GM19099 (cell line): ENCODE data around the gene MYRF.

Source experiments
- POLR2A ChIP-seq: IDR thresholded peaks from 3 replicates; pipeline ENCODE4 v1.6.1; 2011; ENCODE audit warnings: low read depth; ENCODE audit not compliant: insufficient read length; ENCODE audit errors: extremely low read depth

The MYRF gene

DNA sequence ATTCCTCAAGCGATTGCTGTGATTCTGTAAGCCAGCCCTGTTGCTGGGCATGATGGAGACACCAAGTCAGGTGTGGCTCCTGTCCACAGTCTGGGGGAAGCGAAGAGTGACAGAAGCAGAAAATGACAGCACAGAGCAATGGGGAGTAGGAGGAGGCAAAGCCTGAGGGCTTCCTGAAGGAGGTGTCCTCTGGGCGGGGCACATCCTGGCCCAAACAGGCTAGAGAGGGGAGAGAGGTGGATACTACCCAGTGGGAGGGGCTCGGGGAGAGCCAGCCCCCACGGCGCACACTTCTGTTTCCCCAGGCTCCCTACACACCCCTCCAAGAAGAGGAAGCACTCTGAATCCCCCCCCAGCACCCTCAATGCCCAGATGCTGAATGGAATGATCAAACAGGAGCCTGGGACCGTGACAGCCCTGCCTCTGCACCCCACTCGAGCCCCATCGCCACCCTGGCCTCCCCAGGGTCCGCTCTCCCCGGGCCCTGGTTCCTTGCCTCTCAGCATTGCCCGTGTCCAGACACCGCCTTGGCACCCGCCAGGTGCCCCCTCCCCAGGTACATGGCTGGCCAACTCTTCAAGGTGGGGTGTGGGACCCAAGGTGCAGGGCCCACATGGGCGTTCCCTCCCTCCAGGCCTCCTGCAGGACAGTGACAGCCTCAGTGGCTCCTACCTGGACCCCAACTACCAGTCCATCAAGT is 18.9 kb downstream of the MYRF start:
- no peak for TF ChIP-seq POLR2A

- no peak for TF ChIP-seq POLR2A
Measured at GRCh38 chr11:61771985-61772455, 19.6 kb downstream of the MYRF start.

- no peak for TF ChIP-seq POLR2A
Measured at GRCh38 chr11:61773356-61773755, 20.9 kb downstream of the MYRF start.

GRCh38 chr11:61773809-61774208 is 21.4 kb downstream of the MYRF start:
- no peak for TF ChIP-seq POLR2A

DNA sequence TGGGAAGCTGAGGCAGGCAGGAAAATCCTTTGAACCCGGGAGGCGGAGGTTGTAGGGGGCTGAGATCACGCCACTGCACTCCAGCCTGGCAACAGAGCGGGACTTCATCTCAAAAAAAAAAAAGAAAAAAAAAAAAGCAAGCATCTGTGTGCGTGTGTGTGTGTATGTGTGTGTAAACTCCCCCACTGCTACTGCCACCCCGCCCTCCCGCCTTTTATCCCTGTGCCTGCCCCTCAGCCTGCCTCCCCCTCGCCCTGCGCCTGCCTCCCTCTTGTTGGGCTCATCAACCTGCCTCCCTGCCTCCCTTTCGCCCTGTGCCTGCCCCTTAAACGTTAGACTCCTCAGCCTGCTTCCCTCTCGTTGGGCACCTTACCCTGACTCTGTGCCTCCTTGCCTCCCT is 22.0 kb downstream of the MYRF start:
- no peak for TF ChIP-seq POLR2A

DNA sequence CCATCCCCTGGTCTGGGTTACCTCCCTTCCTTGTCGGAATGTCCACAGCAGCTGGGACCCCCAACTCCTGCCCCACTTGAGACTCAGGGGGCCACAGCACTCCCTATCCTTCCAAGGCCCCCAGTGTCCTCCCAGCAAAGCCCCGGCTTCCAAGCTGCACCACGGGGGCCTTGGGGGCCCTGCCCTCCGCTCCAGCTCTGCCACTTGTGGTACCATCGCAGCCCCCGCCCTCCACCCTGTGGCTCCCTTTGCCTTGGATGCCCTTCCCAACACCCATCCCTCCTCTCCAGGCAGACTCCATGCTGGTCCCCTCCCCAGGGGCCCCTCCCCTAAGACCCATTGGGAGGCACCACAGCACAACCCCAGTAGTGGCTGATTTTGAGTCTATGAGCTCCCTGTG is 22.7 kb downstream of the MYRF start:
- TF ChIP-seq POLR2A = no peak

DNA sequence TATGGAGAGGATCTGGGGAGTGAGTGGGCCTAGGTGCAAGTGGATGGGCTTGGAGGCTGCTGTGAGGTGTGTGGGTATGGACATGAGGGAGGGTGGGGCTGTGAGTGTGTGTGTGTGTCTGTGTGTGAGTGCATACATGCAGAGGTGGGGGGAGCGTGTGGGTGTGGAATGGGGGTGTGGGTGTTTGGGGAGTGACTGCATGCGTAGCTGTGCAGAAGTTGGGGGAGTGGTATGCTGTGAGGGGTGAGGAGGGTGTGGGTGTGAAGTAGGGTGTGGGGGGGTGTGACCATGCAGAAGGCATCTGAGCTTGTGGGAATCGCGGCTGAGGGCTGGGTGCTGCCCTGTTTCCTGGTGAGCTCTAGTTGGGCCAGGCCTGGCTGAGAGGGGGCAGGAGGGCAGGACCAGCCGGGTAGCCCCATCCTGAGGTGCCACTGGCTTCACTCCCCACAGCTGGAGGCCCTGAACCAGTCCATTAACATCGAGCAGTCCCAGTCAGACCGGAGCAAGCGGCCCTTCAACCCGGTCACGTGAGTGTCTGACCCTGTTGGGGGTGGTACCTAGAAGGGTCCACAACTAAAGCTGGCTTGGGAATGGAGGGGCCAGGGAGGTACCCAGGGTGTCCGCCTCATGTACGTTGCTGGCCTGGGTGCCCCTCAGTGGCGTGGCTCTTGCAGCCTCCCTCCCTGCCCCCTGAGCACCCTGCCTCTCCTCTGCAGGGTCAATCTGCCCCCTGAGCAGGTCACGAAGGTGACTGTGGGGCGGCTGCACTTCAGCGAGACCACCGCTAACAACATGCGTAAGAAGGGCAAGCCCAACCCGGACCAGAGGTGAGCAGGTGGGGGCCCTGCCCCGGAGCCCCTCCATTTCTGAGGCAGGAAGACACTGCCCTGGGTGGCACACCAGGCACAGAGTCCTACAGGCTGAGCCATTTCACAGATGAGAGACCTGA is 23.4 kb downstream of the MYRF start:
- no peak for TF ChIP-seq POLR2A

DNA sequence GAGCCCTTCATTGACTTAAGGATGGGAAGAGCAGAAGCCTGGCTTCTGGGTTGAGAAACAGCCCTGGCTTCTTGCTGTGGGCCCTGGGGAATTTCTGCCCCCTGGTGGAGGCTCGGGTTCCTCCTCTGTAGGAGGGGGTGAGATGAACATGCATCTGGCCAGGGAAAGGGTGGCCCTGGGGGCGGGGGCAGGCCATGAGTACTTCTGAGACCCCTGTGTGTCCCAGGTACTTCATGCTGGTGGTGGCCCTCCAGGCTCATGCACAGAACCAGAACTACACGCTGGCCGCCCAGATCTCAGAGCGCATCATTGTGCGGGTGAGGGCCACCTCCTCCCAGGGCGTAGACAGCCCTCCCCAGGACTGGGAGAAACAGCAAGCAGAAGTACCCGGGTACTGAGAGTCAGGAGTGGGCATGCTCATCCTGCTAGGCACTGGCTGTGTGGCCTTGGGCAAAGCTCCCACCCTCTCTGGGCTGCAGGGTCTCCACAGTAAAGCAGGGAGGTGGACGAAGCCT is 24.2 kb downstream of the MYRF start:
- TF ChIP-seq POLR2A = no peak

DNA sequence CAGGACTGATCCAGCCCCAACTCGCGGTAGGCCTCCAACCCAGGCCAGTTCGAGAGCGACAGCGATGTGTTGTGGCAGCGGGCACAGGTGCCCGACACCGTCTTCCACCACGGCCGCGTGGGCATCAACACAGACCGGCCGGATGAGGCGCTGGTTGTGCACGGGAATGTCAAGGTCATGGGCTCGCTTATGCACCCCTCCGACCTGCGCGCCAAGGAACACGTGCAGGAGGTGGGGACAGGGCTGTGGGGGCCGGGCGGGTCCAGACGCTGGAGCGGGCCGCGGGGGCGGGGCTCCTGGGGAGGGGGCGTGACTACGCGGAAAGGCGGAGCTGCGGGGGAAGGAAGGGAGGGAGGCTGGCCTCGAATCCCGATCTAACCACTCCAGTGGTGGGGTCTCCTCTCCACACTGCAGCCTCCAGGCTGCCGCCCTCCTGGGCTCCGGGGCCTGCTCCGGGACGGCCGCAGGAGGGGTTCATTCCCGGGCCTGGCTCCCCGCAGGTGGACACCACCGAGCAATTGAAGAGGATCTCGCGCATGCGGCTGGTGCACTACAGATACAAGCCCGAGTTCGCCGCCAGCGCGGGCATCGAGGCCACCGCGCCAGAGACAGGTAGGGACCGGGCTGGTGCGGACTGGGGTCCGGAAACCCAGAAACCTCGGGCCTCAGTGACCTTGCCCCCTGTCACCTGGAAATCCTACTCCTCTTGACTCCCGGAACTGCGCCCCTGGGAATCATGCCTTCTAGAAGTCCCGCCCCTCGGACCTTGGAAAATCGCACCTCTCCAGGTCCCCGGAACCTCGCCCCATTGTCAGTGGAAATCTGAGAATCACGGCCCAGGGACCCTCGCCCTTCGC is 25.0 kb downstream of the MYRF start:
- TF ChIP-seq POLR2A = no peak

- TF ChIP-seq POLR2A = no peak
Measured at GRCh38 chr11:61778357-61778886, 26.0 kb downstream of the MYRF start.

- no peak for TF ChIP-seq POLR2A
Measured at GRCh38 chr11:61778920-61779650, 26.6 kb downstream of the MYRF start.

DNA sequence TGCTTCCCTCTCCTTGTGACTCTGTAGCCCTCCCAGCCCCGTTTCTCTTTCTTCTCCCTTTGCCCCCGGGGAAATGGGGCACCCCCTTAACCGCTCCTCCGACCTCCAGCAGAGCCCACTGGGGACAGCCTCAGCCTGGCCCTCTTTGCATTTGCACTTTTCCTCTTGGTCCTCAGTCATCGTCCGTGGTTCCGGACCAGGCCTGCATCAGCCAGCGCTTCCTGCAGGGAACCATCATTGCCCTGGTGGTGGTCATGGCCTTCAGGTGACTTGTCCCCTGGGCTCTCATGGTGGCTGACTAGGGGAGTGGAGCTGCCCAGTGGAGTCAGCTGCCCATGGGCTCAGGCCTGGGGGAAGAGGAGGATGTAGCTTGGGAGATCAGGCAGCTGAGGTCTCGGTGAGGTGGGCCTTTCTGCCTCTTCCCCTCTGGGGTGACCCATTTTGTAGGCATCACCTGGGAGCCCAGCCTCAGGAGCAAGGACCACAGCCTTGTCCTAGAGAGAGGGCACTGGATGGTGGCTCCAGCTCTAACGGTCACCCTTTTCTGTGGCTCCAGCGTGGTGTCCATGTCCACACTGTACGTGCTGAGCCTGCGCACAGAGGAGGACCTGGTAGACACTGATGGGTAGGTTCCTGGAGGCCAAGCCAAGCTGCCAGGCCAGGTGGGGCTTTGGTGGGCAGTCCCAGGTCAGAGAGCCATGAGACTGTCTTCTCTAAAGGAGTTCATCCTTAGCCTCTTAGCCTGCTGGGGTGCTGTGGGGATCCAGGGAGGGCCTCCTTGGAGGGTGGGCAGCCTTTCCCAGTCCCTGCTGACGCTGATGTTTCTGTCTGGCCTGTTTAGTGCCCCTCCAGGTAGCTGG is 27.5 kb downstream of the MYRF start:
- no peak for TF ChIP-seq POLR2A

DNA sequence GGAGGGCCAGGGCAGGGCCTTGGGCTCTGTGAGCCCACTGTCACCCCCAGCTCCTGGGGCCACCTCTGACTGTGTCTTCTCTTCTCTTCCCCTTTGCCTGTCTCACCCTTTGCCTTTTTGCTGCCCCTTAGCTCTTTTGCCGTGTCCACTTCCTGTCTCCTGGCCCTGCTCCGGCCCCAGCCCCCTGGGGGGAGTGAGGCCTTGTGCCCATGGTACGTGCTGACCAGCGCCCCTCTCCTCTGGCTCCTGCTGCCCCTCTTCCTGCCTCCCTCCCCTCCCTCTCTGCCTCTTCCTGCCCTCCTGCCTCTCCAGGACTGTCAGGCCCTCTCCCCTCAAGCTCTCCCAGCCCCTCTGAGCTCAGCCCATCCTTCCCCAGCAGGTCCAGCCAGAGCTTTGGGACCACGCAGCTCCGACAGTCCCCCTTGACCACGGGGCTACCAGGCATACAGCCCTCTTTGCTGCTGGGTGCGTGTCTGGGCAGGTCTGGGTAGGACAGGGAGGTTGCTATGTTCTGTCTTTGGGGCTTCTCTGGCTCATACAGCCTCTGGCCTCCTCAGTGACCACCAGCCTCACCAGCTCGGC is 28.2 kb downstream of the MYRF start:
- TF ChIP-seq POLR2A = no peak

DNA sequence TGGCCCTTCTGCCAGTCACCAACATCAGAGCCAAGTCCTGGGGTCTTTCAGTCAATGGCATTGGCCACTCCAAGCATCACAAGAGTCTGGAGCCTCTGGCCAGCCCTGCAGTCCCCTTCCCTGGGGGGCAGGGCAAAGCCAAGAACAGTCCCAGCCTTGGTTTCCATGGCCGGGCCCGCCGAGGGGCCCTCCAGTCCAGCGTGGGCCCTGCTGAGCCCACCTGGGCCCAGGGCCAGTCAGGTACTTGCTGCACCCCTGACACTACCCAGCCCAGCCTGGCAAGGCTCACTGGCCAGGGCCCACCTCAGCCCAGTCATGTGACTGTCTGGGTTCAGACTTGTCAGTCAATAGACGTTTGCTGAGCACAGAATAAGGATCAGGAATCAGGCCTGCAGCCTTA is 29.1 kb downstream of the MYRF start:
- no peak for TF ChIP-seq POLR2A
